K562 (cell line): Measurements from ENCODE around the gene FAR2.

Experiments used
- FOXM1 ChIP-seq, 2 experiments: fragments of 450-650 bp in 1 of 2; sonication (generic) in 1 of 2; formaldehyde crosslinking in 1 of 2; IDR thresholded peaks; 2 replicates each; pipeline versions ENCODE4 v1.6.1 to v1.9.0; 2017 to 2022; ENCODE audit warnings: low read depth in 2 of 2, mild to moderate bottlenecking in 2 of 2, missing genetic modification reagents in 1 of 2, moderate library complexity in 1 of 2
- SIN3A ChIP-seq, 2 experiments: fragments of 150-350 bp in 1 of 2; IDR thresholded peaks; 2 replicates each; pipeline ENCODE4 v1.6.1; 2011 to 2016; ENCODE audit warnings: borderline replicate concordance in 2 of 2, low read depth in 2 of 2, low read length in 2 of 2, mild to moderate bottlenecking in 2 of 2, moderate library complexity in 2 of 2; ENCODE audit not compliant: control insufficient read depth in 1 of 2

GRCh38 chr12:29382251-29382650 lies 233.2 kb downstream of the FAR2 start:
- TF ChIP-seq SIN3A (IDR thresholded peaks at IDR 0.05; ENCODE audit: borderline replicate concordance in 2 of 2, control insufficient read depth in 1 of 2, low read depth in 2 of 2, low read length in 2 of 2), result no peak
- TF ChIP-seq FOXM1 (IDR thresholded peaks at IDR 0.05; ENCODE audit: low read depth), result no peak
- no peak for TF ChIP-seq FOXM1 (CRISPR knock-in tag; IDR thresholded peaks at IDR 0.05; ENCODE audit: low read depth)
